ENCODE data around the gene NCKAP5.
A peak's percentile ranks its signal among the peaks of the same experiment; 100 is the strongest.

NCKAP5 gene

GRCh38 chr2:132638313-132639040 is 929.8 kb downstream of the NCKAP5 start:
- no peak for DNase-seq

- DNase-seq: no peak
Measured at GRCh38 chr2:132636346-132636745, 931.9 kb downstream of the NCKAP5 start.

- no peak for DNase-seq
Measured at GRCh38 chr2:132633635-132634034, 934.6 kb downstream of the NCKAP5 start.

- DNase-seq: no peak
Measured at GRCh38 chr2:132632000-132632649, 936.1 kb downstream of the NCKAP5 start.

GRCh38 chr2:132627536-132627935 is 940.7 kb downstream of the NCKAP5 start:
- DNase-seq: no peak

- DNase-seq: peak; percentile 21
Measured at GRCh38 chr2:132623096-132623839, 945.0 kb downstream of the NCKAP5 start.

Data from inflammatory macrophage treated with lipopolysaccharide for 4 hours (primary cell).